Neural progenitor cell (in vitro differentiated cells): ENCODE results near the gene LRGUK. TPM values are rescaled to one million over a fixed set of nuclear protein-coding genes. Genes with fewer than 3 reads are reported as not detected.

Experiments used
- DNase-seq: peaks from one replicate; pipeline ENCODE4 v3.0.0-alpha.2; 2016; ENCODE audit warnings: low spot score
- H2AFZ ChIP-seq: fragments of 200-600 bp; sonication (generic); replicated peaks from 2 replicates; pipeline ENCODE4 v1.6.1; 2016; ENCODE audit warnings: antibody characterized with exemption
- H3F3A ChIP-seq: fragments of 200-600 bp; sonication (generic); 2 replicates; pipeline ENCODE4 v1.6.1; 2016; ENCODE audit warnings: antibody characterized with exemption, low read depth
- H3K27ac ChIP-seq: fragments of 200-600 bp; sonication (generic); 2 replicates; pipeline ENCODE4 v1.5.1; 2016; ENCODE audit warnings: mild to moderate bottlenecking
- H3K27me3 ChIP-seq: fragments of 200-600 bp; sonication (generic); 2 replicates; pipeline ENCODE4 v1.6.1; 2016; ENCODE audit warnings: mild to moderate bottlenecking, moderate library complexity
- H3K36me3 ChIP-seq: fragments of 200-600 bp; sonication (generic); 2 replicates; pipeline ENCODE4 v1.5.1; 2016
- H3K4me1 ChIP-seq: fragments of 200-600 bp; sonication (generic); 2 replicates; pipeline ENCODE4 v1.6.1; 2016; ENCODE audit warnings: mixed run types
- H3K4me2 ChIP-seq: fragments of 200-600 bp; sonication (generic); 2 replicates; pipeline ENCODE4 v1.6.1; 2016
- H3K4me3 ChIP-seq: fragments of 200-600 bp; sonication (generic); 2 replicates; pipeline ENCODE4 v1.5.1; 2016
- H3K79me2 ChIP-seq: fragments of 200-600 bp; sonication (generic); 2 replicates; pipeline ENCODE4 v1.6.1; 2016; ENCODE audit warnings: low read depth
- H3K9ac ChIP-seq: fragments of 200-600 bp; sonication (generic); 2 replicates; pipeline ENCODE4 v1.6.1; 2016
- H3K9me3 ChIP-seq: fragments of 200-600 bp; sonication (generic); 2 replicates; pipeline ENCODE4 v1.5.1; 2016; ENCODE audit warnings: low read depth
- H4K20me1 ChIP-seq: fragments of 200-600 bp; sonication (generic); 2 replicates; pipeline ENCODE4 v1.6.1; 2016; ENCODE audit warnings: low read depth
- H3K27ac Mint-ChIP-seq: 3 replicates; pipeline ENCODE4 v1.8.0; 2021; ENCODE audit warnings: mixed read lengths
- H3K27me3 Mint-ChIP-seq: 2 replicates; pipeline ENCODE4 v1.8.0; 2022; ENCODE audit warnings: low read depth, mild to moderate bottlenecking, inconsistent platforms, moderate library complexity, mixed read lengths; ENCODE audit not compliant: insufficient read depth
- H3K36me3 Mint-ChIP-seq: 3 replicates; pipeline ENCODE4 v1.8.0; 2021; ENCODE audit warnings: mixed read lengths
- H3K4me1 Mint-ChIP-seq: 3 replicates; pipeline ENCODE4 v1.8.0; 2021; ENCODE audit warnings: mixed read lengths
- H3K4me3 Mint-ChIP-seq: 3 replicates; pipeline ENCODE4 v1.8.0; 2021; ENCODE audit warnings: mild to moderate bottlenecking, moderate library complexity, mixed read lengths
- H3K9me3 Mint-ChIP-seq: 3 replicates; pipeline ENCODE4 v1.8.0; 2020; ENCODE audit warnings: mixed read lengths
- CTCF ChIP-seq: fragments of 200-600 bp; sonication (generic); IDR thresholded peaks from 2 replicates; pipeline ENCODE4 v1.5.1; 2017; ENCODE audit warnings: antibody characterized with exemption, mild to moderate bottlenecking
- EZH2 ChIP-seq: fragments of 200-600 bp; sonication (generic); IDR thresholded peaks from 2 replicates; pipeline ENCODE4 v1.6.1; 2017; ENCODE audit warnings: antibody characterized with exemption, mild to moderate bottlenecking, moderate library complexity
- EZH2phosphoT487 ChIP-seq: fragments of 200-600 bp; sonication (generic); IDR thresholded peaks from 2 replicates; pipeline ENCODE4 v1.6.1; 2017; ENCODE audit warnings: antibody characterized with exemption
- total RNA-seq: library from RNA; depleted of rRNA; stranded (reverse); fragments of >200 nt; gene quantifications from 2 replicates; pipeline ENCODE4 v1.2.3, GENCODE V29; 2015; ENCODE audit warnings: low replicate concordance

Gene LRGUK
- total RNA-seq, 1 donor from 2014 or later: 1.1 TPM

GRCh38 chr7:134165252-134165651 lies 38.1 kb downstream of the LRGUK start:
- H3F3A ChIP-seq: no peaks in the 10 kb centered on the region
- H3K9me3 ChIP-seq: no peaks in the 10 kb centered on the region
- no peaks in the 10 kb centered on the region for H4K20me1 ChIP-seq
- no peaks in the 10 kb centered on the region for H3K36me3 ChIP-seq
- H3K9ac ChIP-seq: no peak overlapping the region
- H3K79me2 ChIP-seq: no peaks in the 10 kb centered on the region
- TF ChIP-seq CTCF (no peak), EZH2phosphoT487 (no peak), EZH2 (no peak)
- H3K27me3 ChIP-seq: no peaks in the 10 kb centered on the region
- H3K27ac Mint-ChIP-seq: no peak overlapping the region
- no peak overlapping the region for H3K4me3 Mint-ChIP-seq
- no peak overlapping the region for H3K4me2 ChIP-seq
- H2AFZ ChIP-seq: no peak overlapping the region
- H3K27ac ChIP-seq: no peak overlapping the region
- no peaks in the 10 kb centered on the region for H3K4me1 ChIP-seq
- DNase-seq: no peak
- no peak overlapping the region for H3K4me3 ChIP-seq
- H3K4me1 Mint-ChIP-seq: peaks cover 2% of the 10 kb centered on the region
- no peaks in the 10 kb centered on the region for H3K36me3 Mint-ChIP-seq
- no peaks in the 10 kb centered on the region for H3K27me3 Mint-ChIP-seq
- no peaks in the 10 kb centered on the region for H3K9me3 Mint-ChIP-seq

- H3K79me2 ChIP-seq: no peaks in the 10 kb centered on the region
- no peaks in the 10 kb centered on the region for H3K4me1 ChIP-seq
- no peak for DNase-seq
- H3K4me2 ChIP-seq: no peak overlapping the region
- Mint-ChIP-seq H3K27ac (no peak overlapping the region), H3K9me3 (no peaks in the 10 kb centered on the region), H3K36me3 (no peaks in the 10 kb centered on the region), H3K4me1 (peaks cover 2% of the 10 kb centered on the region), H3K27me3 (no peaks in the 10 kb centered on the region), H3K4me3 (no peak overlapping the region)
- TF ChIP-seq CTCF: no peak
- no peak for TF ChIP-seq EZH2phosphoT487
- TF ChIP-seq EZH2: no peak
- H4K20me1 ChIP-seq: no peaks in the 10 kb centered on the region
- H3K27ac ChIP-seq: no peak overlapping the region
- no peaks in the 10 kb centered on the region for H3F3A ChIP-seq
- H3K27me3 ChIP-seq: no peaks in the 10 kb centered on the region
- no peaks in the 10 kb centered on the region for H3K9me3 ChIP-seq
- no peak overlapping the region for H3K9ac ChIP-seq
- no peak overlapping the region for H3K4me3 ChIP-seq
- no peaks in the 10 kb centered on the region for H3K36me3 ChIP-seq
- no peak overlapping the region for H2AFZ ChIP-seq
Observed at GRCh38 chr7:134167250-134167649, 40.1 kb downstream of the LRGUK start.

GRCh38 chr7:134167841-134168240 lies 40.7 kb downstream of the LRGUK start:
- H2AFZ ChIP-seq: no peak overlapping the region
- DNase-seq: no peak
- H3K27ac Mint-ChIP-seq: peak overlapping the region; percentile 67
- no peak overlapping the region for H3K4me3 ChIP-seq
- H3K36me3 ChIP-seq: no peaks in the 10 kb centered on the region
- H4K20me1 ChIP-seq: no peaks in the 10 kb centered on the region
- H3K4me2 ChIP-seq: no peak overlapping the region
- H3K79me2 ChIP-seq: no peaks in the 10 kb centered on the region
- H3K27me3 Mint-ChIP-seq: peaks cover 3% of the 10 kb centered on the region
- H3K9me3 ChIP-seq: no peaks in the 10 kb centered on the region
- no peaks in the 10 kb centered on the region for H3K36me3 Mint-ChIP-seq
- no peak overlapping the region for H3K9ac ChIP-seq
- no peaks in the 10 kb centered on the region for H3K4me1 ChIP-seq
- no peaks in the 10 kb centered on the region for H3K27me3 ChIP-seq
- H3F3A ChIP-seq: no peaks in the 10 kb centered on the region
- no peak overlapping the region for H3K27ac ChIP-seq
- H3K4me3 Mint-ChIP-seq: no peak overlapping the region
- TF ChIP-seq EZH2 (no peak), EZH2phosphoT487 (no peak), CTCF (no peak)
- H3K9me3 Mint-ChIP-seq: no peaks in the 10 kb centered on the region
- H3K4me1 Mint-ChIP-seq: peaks cover 2% of the 10 kb centered on the region

- no peak overlapping the region for H3K9ac ChIP-seq
- H3K4me1 ChIP-seq: peaks cover 7% of the 10 kb centered on the region
- H3F3A ChIP-seq: no peaks in the 10 kb centered on the region
- no peak for TF ChIP-seq EZH2phosphoT487
- no peak for TF ChIP-seq CTCF
- no peak for TF ChIP-seq EZH2
- H3K27me3 ChIP-seq: no peaks in the 10 kb centered on the region
- no peak overlapping the region for H3K27ac ChIP-seq
- H3K4me3 ChIP-seq: no peak overlapping the region
- Mint-ChIP-seq H3K27me3 (peaks cover 3% of the 10 kb centered on the region), H3K4me3 (no peak overlapping the region), H3K4me1 (peaks cover 14% of the 10 kb centered on the region), H3K9me3 (no peaks in the 10 kb centered on the region), H3K36me3 (no peaks in the 10 kb centered on the region), H3K27ac (no peak overlapping the region)
- no peak for DNase-seq
- H2AFZ ChIP-seq: no peak overlapping the region
- H3K9me3 ChIP-seq: no peaks in the 10 kb centered on the region
- H3K36me3 ChIP-seq: no peaks in the 10 kb centered on the region
- no peak overlapping the region for H3K4me2 ChIP-seq
- H3K79me2 ChIP-seq: no peaks in the 10 kb centered on the region
- H4K20me1 ChIP-seq: no peaks in the 10 kb centered on the region
Observed at GRCh38 chr7:134174795-134175261, 47.7 kb downstream of the LRGUK start.
